Activated CD8-positive, alpha-beta T cell treated with anti-CD3 and anti-CD28 coated beads, Interleukin-2, amount 10 ng/mL, durations not matched to agents 7 days and 5 days (primary cell): ENCODE data around the gene GDF11. TPM values are rescaled to one million over a fixed set of nuclear protein-coding genes. Genes with fewer than 3 reads are reported as not detected.
A peak's percentile ranks its signal among the peaks of the same experiment; 100 is the strongest.

Experiments
- ATAC-seq: fragments of 150-1000 bp; cut with Tn5 transposase; one replicate; pipeline ENCODE4 v1.10.0; 2021; ENCODE audit warnings: moderate library complexity
- CTCF ChIA-PET: fragments of 350-600 bp; sonication (Branson Sonifier 250); formaldehyde crosslinking; loops from one replicate; lab custom pipeline; 2021; ENCODE audit warnings: antibody characterized with exemption; lab: Charles Lee
- POLR2A ChIA-PET: fragments of 350-600 bp; sonication (Branson Sonifier 250); formaldehyde crosslinking; loops from one replicate; lab custom pipeline; 2021; ENCODE audit warnings: antibody characterized with exemption; lab: Charles Lee
- DNase-seq: peaks from one replicate; pipeline ENCODE4 v3.0.0-alpha.2; 2020
- H3K27ac Mint-ChIP-seq: one replicate; pipeline ENCODE4 v1.8.0; 2021; ENCODE audit warnings: mild to moderate bottlenecking, mixed read lengths
- H3K27me3 Mint-ChIP-seq: one replicate; pipeline ENCODE4 v1.8.0; 2021; ENCODE audit warnings: low read depth, mixed read lengths
- H3K36me3 Mint-ChIP-seq: one replicate; pipeline ENCODE4 v1.8.0; 2021; ENCODE audit warnings: low read depth, mixed read lengths
- H3K4me1 Mint-ChIP-seq: one replicate; pipeline ENCODE4 v1.8.0; 2021; ENCODE audit warnings: low read depth, mixed read lengths
- H3K4me3 Mint-ChIP-seq: one replicate; pipeline ENCODE4 v1.8.0; 2021; ENCODE audit warnings: mild to moderate bottlenecking, mixed read lengths
- H3K9me3 Mint-ChIP-seq: one replicate; pipeline ENCODE4 v1.8.0; 2022; ENCODE audit warnings: mixed read lengths; ENCODE audit not compliant: insufficient read depth
- total RNA-seq, 2 experiments: library from RNA; stranded (reverse); gene quantifications; one replicate each; pipeline ENCODE4 v1.2.3, GENCODE V29; 2021

GDF11 gene
- total RNA-seq, 2 experiments from 2014 or later, result 12.4 to 13.9 TPM

DNA sequence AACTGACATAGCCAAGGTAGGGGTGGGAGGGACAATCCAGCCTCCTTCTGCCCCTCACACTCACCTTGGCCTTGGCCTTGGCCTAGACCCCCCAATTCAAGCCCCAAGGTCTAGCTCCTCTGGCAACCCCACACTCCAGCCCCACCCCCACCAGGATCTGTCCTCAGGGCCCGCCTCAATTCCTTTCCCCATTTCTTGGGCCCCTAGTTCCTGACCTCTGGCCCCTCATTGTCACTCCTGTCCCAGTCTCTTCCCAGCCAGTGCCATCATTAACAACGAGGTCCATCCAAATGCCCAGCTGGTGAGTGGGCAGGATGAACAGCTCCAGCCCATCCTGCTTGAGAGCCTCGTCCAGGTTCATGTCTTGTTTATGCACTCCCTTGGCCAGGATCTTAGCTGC is 6.8 kb upstream of the GDF11 start:
- Mint-ChIP-seq H3K4me1 (peaks cover 40% of the 10 kb centered on the region), H3K4me3 (no peak overlapping the region), H3K9me3 (no peaks in the 10 kb centered on the region), H3K36me3 (no peaks in the 10 kb centered on the region), H3K27ac (no peak overlapping the region), H3K27me3 (no peaks in the 10 kb centered on the region)
- no peak for DNase-seq
- no peak for ATAC-seq
- ChIA-PET CTCF (interaction anchor here (1.1 to 8.7 kb wide), 4 partner anchors 14 to 80 kb away, joined by 5 to 170 read pairs (median 78); partner anchors contain the start of genes BLOC1S1 and RDH5), POLR2A (no interaction called here)

DNA sequence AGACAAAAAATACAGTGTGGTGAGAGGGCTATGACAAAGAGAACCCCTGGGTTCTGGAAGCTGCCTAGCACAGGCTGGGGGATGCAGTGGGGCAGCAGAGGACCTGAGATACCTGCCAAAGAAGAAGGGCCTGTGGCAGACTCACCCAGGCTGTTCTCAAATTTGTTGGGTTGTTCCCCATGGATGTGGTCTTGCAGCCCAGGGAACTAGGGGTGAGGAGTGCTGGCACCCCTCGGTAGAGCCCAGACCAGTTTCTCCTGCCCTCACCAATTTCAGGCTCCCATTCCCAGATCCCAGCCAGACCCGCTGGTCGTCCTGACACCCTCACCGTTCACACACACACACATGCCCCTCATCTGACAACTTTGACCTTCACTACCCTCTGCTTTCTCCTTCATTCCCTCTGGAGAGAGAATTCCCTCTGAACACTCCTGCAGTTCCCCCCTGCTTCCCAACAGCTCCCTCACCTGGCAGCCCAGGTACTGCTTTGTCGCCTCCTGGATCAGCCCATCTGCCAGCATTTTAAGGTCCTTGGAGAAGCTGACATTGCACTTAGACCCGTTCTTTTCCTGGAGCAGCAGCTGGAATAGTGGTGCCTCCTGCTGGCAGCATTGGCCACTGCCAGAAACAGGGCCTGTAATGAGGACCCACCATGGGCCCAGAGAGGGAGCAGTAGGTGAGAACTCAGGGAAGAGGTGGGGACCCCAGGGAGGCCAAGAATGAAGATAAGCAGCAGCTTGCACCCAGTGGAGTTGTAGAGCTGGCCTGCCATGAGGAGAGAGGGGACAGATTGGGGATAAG is 5.9 kb upstream of the GDF11 start:
- Mint-ChIP-seq H3K27me3 (peaks cover 3% of the 10 kb centered on the region), H3K27ac (peak overlapping the region; percentile 86), H3K4me1 (peaks cover 42% of the 10 kb centered on the region), H3K4me3 (peak overlapping the region; percentile 82), H3K36me3 (no peaks in the 10 kb centered on the region), H3K9me3 (no peaks in the 10 kb centered on the region)
- peak; percentile 76 for DNase-seq
- POLR2A ChIA-PET, result interaction anchor here (1.5 to 2.8 kb wide), 5 partner anchors 7 to 307 kb away, joined by 6 to 34 read pairs (median 10); partner anchors contain the start of gene CD63
- CTCF ChIA-PET, result interaction anchor here (0.8 to 8.7 kb wide), 28 partner anchors 7 to 551 kb away, joined by 3 to 170 read pairs (median 12); partner anchors contain the start of genes BLOC1S1, CD63, COQ10A and DGKA
- ATAC-seq, result peak; percentile 51

DNA sequence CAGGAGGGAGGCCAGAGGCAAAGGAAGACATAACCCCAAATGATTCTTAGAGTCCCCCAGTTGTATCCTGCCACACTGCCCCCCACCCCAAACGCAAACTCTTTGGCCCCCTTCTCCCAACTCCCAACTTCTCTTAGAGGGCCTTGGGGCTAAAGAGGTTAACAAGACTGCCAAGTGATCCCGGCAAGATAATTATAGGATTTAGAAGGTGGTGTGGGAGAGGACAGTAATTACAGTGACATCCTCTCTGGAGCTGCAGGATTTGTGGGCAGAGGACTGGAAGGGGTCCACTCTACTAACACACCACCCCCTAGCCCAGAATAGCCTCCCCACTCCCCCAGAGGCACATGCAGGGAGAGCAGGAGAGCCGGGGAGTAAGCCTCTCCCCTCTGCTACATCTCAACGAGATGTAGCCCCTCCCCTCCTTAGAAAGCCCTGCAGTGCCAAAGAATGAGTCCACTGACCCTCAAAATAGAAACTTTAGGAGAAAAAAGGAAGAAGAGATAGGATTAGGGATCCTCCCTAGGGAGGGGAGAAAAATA is 5.3 kb upstream of the GDF11 start:
- Mint-ChIP-seq H3K4me3 (peak overlapping the region; percentile 82), H3K9me3 (no peaks in the 10 kb centered on the region), H3K4me1 (peaks cover 41% of the 10 kb centered on the region), H3K27ac (peak overlapping the region; percentile 86), H3K36me3 (no peaks in the 10 kb centered on the region), H3K27me3 (peaks cover 7% of the 10 kb centered on the region)
- no peak for DNase-seq
- POLR2A ChIA-PET, result interaction anchor here (0.9 to 2.8 kb wide), 11 partner anchors 8 to 380 kb away, joined by 3 to 34 read pairs (median 6); partner anchors contain the start of genes CD63, ORMDL2, SARNP and ZC3H10
- CTCF ChIA-PET, result interaction anchor here (0.7 to 8.7 kb wide), 59 partner anchors 8 to 529 kb away, joined by 3 to 170 read pairs (median 5); partner anchors contain the start of genes BLOC1S1, CD63, COQ10A and DGKA
- ATAC-seq, result peak; percentile 37

DNA sequence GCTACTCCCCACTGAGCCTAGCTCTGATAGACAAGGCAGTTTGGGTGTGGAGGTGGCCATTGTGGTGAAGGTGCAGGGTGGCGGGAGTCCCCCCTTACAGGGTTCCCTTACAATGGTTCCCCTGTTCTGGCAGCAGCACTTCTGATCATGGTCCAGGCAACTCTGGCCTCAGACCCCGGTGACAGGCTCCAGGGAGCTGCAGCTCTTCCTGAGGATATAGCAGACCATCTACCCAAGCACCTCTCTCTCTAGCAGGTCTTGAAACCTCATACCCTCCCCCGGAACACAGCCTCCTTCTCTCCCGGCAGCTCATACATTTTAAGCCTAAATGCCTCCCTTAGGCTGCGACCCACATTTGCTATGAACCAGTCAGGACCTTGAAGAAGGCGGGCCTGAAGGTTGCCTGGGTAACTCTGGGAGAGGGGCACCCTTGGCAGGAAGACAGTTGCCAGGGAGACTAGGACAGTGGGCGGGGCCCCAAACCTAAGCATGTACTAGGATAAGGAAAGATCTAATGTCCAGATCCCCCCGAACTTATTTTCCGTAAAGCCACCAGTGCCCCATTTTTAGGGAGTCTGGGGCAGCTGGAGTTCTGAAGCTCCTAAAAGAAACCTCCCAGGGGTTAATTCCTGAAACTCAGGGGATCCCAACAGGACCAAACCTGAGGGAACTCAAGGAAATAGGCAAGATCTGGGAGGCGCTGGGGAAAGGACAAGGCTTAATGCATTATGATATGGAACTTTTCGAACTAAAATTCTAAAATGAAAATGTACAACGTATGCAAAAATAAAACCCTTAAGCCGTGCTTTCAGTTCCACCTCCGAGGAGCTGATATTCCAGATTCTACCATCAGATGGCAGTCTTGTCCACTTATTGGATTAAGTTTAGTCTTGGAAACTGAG is 4.5 kb upstream of the GDF11 start:
- Mint-ChIP-seq H3K27me3 (peaks cover 7% of the 10 kb centered on the region), H3K9me3 (no peaks in the 10 kb centered on the region), H3K36me3 (no peaks in the 10 kb centered on the region), H3K4me1 (peaks cover 43% of the 10 kb centered on the region), H3K27ac (peak overlapping the region; percentile 86), H3K4me3 (peak overlapping the region; percentile 82)
- POLR2A ChIA-PET, result interaction anchor here (0.6 to 2.8 kb wide), 20 partner anchors 9 to 1177 kb away, joined by 3 to 34 read pairs (median 4); partner anchors contain the start of genes BLOC1S1, CD63, ORMDL2 and PYM1
- peak; percentile 73 for ATAC-seq
- CTCF ChIA-PET, result interaction anchor here (0.7 to 8.7 kb wide), 80 partner anchors 8 to 623 kb away, joined by 3 to 170 read pairs (median 4); partner anchors contain the start of genes BLOC1S1, CD63, COQ10A and DGKA
- peak; percentile 90 for DNase-seq

DNA sequence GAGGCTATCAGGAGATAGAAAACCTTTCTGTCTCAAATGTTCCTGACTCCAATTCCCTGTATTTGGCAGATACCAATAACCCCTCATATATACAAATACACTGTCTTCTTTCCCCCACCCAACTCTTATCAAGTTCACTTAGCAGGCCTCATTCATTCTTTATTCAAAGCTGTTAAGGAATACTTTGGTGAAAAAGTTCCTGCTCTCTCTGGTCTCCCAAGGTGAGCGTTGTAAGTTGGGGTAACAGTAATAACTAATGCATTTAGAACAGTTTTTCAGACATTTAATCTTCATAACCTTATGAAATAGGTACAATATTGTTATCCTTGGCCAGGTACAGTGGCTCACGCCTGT is 3.9 kb upstream of the GDF11 start:
- H3K27me3 Mint-ChIP-seq, result peaks cover 7% of the 10 kb centered on the region
- no peak overlapping the region for H3K27ac Mint-ChIP-seq
- ATAC-seq, result no peak
- ChIA-PET POLR2A (interaction anchor here (0.6 to 2.8 kb wide), 13 partner anchors 9 to 378 kb away, joined by 3 to 34 read pairs (median 6); partner anchors contain the start of genes BLOC1S1, CD63, ORMDL2 and PYM1), CTCF (interaction anchor here (0.7 to 8.7 kb wide), 68 partner anchors 9 to 622 kb away, joined by 3 to 170 read pairs (median 5); partner anchors contain the start of genes BLOC1S1, CD63, DGKA and DNAJC14)
- H3K4me1 Mint-ChIP-seq, result peaks cover 48% of the 10 kb centered on the region
- H3K4me3 Mint-ChIP-seq, result peak overlapping the region; percentile 82
- H3K9me3 Mint-ChIP-seq, result no peaks in the 10 kb centered on the region
- no peak for DNase-seq
- no peaks in the 10 kb centered on the region for H3K36me3 Mint-ChIP-seq

GRCh38 chr12:55741931-55742680 is 816 bp upstream of the GDF11 start:
- Mint-ChIP-seq H3K27me3 (peaks cover 7% of the 10 kb centered on the region), H3K9me3 (no peaks in the 10 kb centered on the region), H3K4me1 (peaks cover 53% of the 10 kb centered on the region), H3K4me3 (peak overlapping the region; percentile 67), H3K27ac (peak overlapping the region; percentile 50), H3K36me3 (no peaks in the 10 kb centered on the region)
- ATAC-seq (no peak), DNase-seq (no peak)
- ChIA-PET CTCF (interaction anchor here (0.6 to 8.7 kb wide), 13 partner anchors 12 to 376 kb away, joined by 3 to 170 read pairs (median 5); partner anchors contain the start of genes ORMDL2, PYM1, RDH5 and SARNP), POLR2A (interaction anchor here (1.0 to 1.4 kb wide), 3 partner anchors 10 to 185 kb away, joined by 3 to 4 read pairs (median 3); partner anchors contain the start of genes ORMDL2 and SARNP)

DNA sequence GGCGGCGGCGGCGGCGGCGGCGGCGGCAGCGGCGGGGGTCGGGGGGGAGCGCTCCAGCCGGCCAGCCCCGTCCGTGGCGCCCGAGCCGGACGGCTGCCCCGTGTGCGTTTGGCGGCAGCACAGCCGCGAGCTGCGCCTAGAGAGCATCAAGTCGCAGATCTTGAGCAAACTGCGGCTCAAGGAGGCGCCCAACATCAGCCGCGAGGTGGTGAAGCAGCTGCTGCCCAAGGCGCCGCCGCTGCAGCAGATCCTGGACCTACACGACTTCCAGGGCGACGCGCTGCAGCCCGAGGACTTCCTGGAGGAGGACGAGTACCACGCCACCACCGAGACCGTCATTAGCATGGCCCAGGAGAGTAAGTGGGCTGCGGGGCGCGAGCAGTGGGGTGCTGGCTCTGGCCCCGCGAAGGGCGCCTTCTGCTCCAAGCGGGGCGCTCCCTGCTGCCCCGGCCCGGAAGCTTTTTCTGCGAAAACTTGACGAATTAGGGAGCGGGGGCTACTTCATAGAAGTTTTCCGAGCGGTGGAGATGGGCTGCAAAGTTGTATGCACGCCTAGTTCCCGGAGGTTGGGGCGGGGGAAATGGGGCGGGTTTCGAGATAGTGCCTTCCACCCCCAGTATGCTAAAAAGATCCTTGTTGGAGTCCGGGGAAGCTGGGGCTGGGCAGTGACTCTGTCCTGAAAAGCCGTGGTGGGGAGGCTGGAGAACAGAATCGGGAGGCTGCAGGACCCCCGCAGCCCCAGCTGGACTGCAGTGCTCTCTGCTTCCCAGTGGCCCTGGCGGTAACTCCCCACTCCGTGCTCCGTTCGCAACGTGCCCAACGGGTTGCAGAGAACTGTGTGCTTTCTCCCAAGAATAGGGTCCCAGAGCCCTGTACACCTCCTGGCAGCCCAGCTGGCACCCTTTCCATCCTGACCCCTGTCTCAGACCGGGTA is 751 bp downstream of the GDF11 start:
- CTCF ChIA-PET, result interaction anchor here (0.7 to 4.9 kb wide), 13 partner anchors 10 to 297 kb away, joined by 3 to 16 read pairs (median 5); partner anchors contain the start of genes CD63, ORMDL2 and SARNP
- peak overlapping the region; percentile 75 for H3K27ac Mint-ChIP-seq
- peak overlapping the region; percentile 89 for H3K4me3 Mint-ChIP-seq
- DNase-seq, result peak; percentile 67
- peaks cover 7% of the 10 kb centered on the region for H3K27me3 Mint-ChIP-seq
- peaks cover 4% of the 10 kb centered on the region for H3K36me3 Mint-ChIP-seq
- ATAC-seq, result peak; percentile 53
- POLR2A ChIA-PET, result interaction anchor here (1.1 to 1.8 kb wide), 4 partner anchors 45 to 189 kb away, joined by 3 to 7 read pairs (median 4); partner anchors contain the start of genes DNAJC14, ORMDL2 and SARNP
- H3K9me3 Mint-ChIP-seq, result no peaks in the 10 kb centered on the region
- H3K4me1 Mint-ChIP-seq, result peaks cover 40% of the 10 kb centered on the region

- peak overlapping the region; percentile 37 for H3K27ac Mint-ChIP-seq
- ChIA-PET POLR2A (interaction anchor here (0.6 to 1.8 kb wide), 6 partner anchors 44 to 248 kb away, joined by 3 to 7 read pairs (median 3); partner anchors contain the start of genes DNAJC14, ORMDL2, RAB5B and SARNP), CTCF (interaction anchor here (0.9 to 4.9 kb wide), 11 partner anchors 10 to 198 kb away, joined by 3 to 16 read pairs (median 5); partner anchors contain the start of genes CD63, ORMDL2 and SARNP)
- H3K36me3 Mint-ChIP-seq, result peaks cover 8% of the 10 kb centered on the region
- DNase-seq (no peak), ATAC-seq (no peak)
- peak overlapping the region; percentile 89 for H3K4me3 Mint-ChIP-seq
- H3K27me3 Mint-ChIP-seq, result peaks cover 7% of the 10 kb centered on the region
- H3K9me3 Mint-ChIP-seq, result no peaks in the 10 kb centered on the region
- H3K4me1 Mint-ChIP-seq, result peaks cover 37% of the 10 kb centered on the region
Observed at GRCh38 chr12:55744340-55745030, 1.6 kb downstream of the GDF11 start.
